Fibroblast of skin of left biceps (primary cell): ENCODE measurements around the gene KANK4.
"Not testable (repeated sequence)": the region's sequence is repeated elsewhere in the genome, so short reads cannot be mapped to it uniquely, and the experiment has no call there.

Experiments
- DNase-seq, 2 experiments: peaks; one replicate each; pipeline ENCODE4 v3.0.0-alpha.2; 2013; ENCODE audit warnings: low read depth in 2 of 2

Gene KANK4

DNA sequence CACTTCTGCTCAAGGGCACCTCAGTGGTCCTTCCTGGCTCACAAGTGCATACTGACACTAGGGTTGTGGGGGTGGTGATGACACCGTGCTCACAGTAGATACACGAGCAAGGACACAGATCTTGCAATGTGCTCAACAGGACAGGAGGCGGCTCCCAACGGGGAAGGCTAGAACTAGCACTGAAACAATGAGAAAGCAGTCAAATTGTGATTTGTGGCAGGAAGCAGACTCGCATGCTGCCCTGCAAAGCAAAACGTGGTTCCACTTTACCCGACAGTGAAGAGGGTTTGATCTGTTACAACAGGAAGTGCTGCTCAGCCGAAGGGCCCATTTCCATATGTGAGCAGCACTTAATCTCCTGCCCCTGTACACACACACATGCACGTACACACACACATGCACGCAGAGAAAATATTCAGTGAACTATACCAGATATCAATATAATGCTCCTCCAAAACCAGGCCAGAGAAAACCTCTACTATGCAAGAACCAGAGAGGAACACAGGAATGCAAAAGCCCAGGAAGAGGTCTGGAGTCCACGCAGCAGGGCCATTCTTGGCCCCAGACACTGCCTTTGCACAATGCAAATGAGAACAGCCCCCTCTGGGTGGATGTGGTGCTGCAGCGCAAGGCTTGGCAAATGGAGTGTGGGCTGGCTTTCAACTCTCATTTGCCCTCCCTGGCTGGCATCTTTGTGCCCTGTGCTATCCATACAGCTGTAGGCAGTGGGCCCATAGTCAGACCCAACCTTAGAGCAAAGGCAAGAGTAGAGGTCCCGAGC lies 47.1 kb downstream of the KANK4 start:
- DNase-seq: peak; percentile 31 to 32

DNA sequence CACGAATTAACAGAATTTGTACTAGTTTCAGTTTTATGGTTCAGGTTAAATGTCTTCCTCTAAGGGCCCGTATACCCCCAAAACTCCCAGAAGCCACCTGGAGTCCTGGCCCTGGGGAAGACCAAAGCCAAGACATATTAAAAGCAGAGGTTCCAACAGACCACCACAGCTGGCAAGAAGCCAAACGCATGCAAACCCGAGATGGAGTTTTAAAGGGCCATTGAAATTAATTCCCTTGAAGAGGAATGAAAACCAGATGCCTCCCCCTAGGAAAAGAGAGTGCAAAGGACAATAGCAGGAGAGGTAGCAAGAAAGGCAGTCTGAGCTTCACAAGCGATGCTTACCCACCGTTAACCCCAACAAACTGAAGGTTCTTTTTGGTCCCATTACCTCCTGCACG lies 48.1 kb downstream of the KANK4 start:
- DNase-seq: no peak

GRCh38 chr1:62269851-62270495 lies 49.3 kb downstream of the KANK4 start:
- DNase-seq: no peak

- no peak for DNase-seq
These were observed 49.8 kb downstream of the KANK4 start for GRCh38 chr1:62269439-62269838.

GRCh38 chr1:62268315-62268714 lies 50.9 kb downstream of the KANK4 start:
- no peak for DNase-seq

- no peak for DNase-seq
These were observed 53.0 kb downstream of the KANK4 start for GRCh38 chr1:62265956-62266935.

- no peak for DNase-seq
These were observed 55.4 kb downstream of the KANK4 start for GRCh38 chr1:62263814-62264353.

GRCh38 chr1:62263006-62263813 lies 56.0 kb downstream of the KANK4 start:
- DNase-seq: no peak

DNA sequence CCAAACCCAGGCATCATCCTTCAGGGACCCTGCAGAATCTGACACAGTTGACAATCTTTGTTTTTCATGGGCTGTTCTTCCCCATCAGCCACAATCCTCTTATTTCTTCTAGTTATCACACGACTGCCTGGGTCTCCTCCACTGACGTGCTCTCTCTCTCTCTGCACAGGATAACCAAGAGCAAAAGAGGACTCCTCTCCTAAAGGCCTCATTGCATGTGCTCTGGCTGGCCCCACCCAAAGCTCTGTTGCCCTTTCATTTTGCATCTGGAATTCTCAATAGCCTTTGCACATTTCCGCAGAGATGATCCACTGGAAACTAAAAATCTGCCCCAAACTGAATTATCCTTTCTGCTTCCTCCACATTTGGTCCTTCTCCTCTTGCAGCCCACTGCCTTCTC lies 58.5 kb downstream of the KANK4 start:
- DNase-seq: no peak

DNA sequence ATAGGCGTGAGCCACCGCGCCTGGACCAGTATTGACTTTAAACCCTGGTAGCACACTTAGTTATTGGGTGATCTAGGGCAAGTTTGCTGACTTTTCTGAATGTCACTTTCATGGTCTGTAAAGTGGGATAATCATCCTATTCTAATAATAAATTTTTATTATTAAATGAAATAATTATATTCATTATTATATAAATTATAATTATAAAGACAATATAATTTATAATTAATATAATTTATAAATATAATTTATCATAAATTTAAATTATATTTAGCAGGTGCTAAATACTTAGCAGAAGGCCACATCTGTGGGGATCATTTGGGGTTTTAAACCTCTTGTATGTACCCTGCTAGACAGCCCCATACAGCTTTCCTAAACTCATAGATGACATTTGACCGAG lies 59.7 kb downstream of the KANK4 start:
- no peak for DNase-seq

DNA sequence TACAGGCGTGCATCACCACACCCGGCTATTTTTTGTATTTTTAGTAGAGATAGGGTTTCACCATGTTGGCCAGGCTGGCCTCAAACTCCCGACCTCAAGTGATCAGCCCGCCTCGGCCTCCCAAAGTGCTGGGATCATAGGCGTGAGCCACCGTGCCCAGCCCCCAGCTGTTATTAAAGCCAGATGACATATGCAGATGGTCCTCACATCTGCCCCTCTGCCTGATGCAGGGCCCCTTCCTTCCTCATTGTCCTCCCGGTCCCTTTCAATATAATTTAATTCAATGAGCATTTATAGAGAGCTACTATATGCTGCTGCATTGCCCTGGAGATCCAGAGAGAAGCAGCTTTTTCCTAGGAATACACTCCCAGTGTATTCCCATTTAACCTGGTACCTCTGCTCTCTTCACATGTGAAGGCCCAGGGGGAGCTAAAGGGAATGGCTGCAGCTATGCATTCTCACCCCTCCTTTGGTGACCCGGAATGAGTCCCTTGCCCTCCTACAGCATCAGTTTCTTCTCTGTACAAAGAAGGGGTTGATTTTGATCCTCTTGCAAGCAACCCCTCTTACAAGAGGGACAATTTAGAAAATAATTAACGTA lies 69.0 kb downstream of the KANK4 start:
- DNase-seq: no peak

- no peak for DNase-seq
These were observed 71.7 kb downstream of the KANK4 start for GRCh38 chr1:62247391-62248168.

DNA sequence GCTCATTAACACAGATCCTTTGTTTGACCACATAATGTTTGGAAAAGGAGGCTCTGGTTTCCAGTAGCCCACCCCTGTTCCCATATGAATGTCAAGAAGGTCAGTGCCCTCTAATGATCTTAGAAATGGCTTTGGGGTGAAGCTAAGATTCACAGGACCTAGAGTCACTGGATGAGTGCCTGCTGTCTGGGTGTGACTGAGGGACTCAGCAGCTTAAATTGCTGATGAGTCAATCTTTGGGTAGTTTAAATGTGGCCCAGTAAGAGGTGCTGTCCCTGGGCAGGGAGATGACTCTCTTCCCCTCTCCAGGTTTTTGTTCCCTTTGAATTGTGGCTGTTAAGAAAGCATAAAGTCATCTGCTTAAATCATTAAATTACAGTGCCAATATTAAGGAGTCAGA lies 74.0 kb downstream of the KANK4 start:
- no peak for DNase-seq

- DNase-seq: not testable (repeated sequence)
These were observed 74.9 kb downstream of the KANK4 start for GRCh38 chr1:62244380-62244779.

DNA sequence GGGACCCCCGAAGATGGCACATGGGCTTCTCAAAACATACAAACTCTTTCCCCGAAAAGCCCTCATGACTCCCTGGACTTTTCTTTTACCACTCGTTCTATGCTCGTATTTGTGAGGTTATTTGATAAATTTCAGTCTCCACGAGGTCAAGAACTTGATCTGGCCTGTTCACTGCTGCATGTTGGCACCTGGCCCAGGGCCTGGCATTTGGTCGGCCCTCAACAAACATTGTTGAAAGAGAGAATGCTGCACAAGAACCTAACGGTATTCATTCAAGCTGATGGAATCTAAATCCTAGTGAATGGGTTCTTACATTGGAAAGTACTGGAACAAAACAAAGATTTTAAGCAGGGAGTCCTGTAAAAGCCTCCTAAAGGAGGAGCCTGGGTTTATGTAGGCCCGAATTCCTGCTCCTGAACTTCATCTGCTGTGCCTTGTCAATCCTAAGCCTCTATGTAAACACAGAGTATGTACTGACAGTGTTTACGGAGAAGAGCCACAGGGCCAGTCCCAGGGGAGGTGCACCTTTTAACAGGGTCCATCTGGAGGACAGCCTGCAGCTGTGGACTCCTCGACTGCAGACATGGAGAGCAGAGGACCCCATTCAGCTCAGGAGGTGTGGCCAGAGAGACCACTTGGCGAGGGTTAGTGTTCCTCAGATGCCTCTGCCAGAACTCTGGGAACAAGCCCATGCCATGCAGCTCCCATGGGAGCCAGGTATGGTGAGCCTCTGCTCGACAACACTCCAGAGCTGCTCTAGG lies 77.7 kb downstream of the KANK4 start:
- no peak for DNase-seq

GRCh38 chr1:62240651-62241370 lies 78.4 kb downstream of the KANK4 start:
- no peak for DNase-seq

DNA sequence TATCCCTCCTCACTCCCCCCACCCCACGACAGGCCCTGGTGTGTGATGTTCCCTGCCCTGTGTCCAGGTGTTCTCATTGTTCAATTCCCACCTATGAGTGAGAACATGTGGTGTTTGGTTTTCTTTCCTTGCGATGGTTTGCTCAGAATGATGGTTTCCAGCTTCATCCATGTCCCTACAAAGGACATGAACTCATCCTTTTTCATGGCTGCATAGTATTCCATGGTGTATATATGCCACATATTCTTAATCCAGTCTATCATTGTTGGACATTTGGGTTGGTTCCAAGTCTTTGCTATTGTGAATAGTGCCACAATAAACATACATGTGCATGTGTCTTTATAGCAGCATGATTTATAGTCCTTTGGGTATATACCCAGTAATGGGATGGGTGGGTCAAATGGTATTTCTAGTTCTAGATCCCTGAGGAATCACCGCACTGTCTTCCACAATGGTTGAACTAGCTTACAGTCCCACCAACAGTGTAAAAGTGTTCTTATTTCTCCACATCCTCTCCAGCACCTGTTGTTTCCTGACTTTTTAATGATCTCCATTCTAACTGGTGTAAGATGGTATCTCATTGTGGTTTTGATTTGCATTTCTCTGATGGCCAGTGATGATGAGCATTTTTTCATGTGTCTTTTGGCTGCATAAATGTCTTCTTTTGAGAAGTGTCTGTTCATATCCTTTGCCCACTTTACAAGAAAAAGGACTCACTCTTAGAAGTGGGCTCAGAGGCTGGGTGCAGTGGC lies 79.4 kb downstream of the KANK4 start:
- DNase-seq: not testable (repeated sequence)

GRCh38 chr1:62238507-62238906 lies 80.7 kb downstream of the KANK4 start:
- no peak for DNase-seq
